Measurements from ENCODE around the gene CCDC174.

GRCh38 chr3:14620512-14620911 is 31.1 kb upstream of the CCDC174 start:
- TF ChIP-seq CTCF (IDR thresholded peaks at IDR 0.05) = no peak
- TF ChIP-seq POLR2A (IDR thresholded peaks at IDR 0.05) = no peak

All from thyroid gland (tissue), 4 donors.